ENCODE results near the gene PLCH1. TPM values are rescaled to one million over a fixed set of nuclear protein-coding genes. Genes with fewer than 3 reads are reported as not detected.

The PLCH1 gene
- total and polyA plus RNA-seq, 2 of the 13 experiments (the other 11 are each of a cell fraction or from before 2014, with no cell fraction given) = 2.0 to 3.0 TPM

DNA sequence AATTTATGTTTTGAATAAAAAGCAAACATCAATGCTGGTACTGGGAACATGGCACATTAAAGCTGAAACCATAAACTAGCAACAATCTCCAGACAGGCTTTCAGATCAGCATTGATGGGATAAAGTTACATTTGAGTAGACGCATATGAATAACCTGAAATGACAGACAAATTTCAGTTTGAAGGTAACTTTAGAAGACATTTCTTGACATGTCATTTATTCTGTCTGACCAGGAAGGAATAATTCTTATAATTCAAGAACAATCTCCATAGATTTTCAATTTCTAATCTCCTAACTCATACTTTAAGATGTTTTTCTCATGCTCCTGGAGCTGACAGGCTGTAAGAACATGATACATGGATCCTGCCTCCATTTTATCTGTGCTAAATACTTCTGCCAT is 69.8 kb downstream of the PLCH1 start:
- H3K79me2 ChIP-seq (ENCODE audit: insufficient read depth, low read length) = no peaks in the 10 kb centered on the region
- peaks cover 55% of the 10 kb centered on the region for H3K4me1 ChIP-seq (ENCODE audit: insufficient read depth, low read length)
- ATAC-seq (no peak), DNase-seq (ENCODE audit: low spot score) (no peak), FAIRE-seq (no peak)
- intact Hi-C loops (cut with micrococcal nuclease; ENCODE audit: unreplicated experiment) = no loop called here
- BruUV-seq (replicated peaks) = no TSS peak
- no peak overlapping the region for H3K4me3 ChIP-seq (replicated peaks in 1 of 3; ENCODE audit: insufficient read depth in 1 of 3, low read depth in 2 of 3, low read length in 3 of 3)
- H3K27ac ChIP-seq (ENCODE audit: extremely low read length, insufficient read depth, low read length) = no peak overlapping the region
- ChIA-PET POLR2A (no interaction called here), CTCF (ENCODE audit: low intra/inter-chr PET ratio, low total read pairs) (no interaction called here)
- no peaks in the 10 kb centered on the region for H3K9me3 ChIP-seq (ENCODE audit: low read length)
- WGBS (ENCODE audit: low lambda C conversion rate) = 100% methylated on average over 1 of the region's 1 CpG
- no peaks in the 10 kb centered on the region for H3K27me3 ChIP-seq (ENCODE audit: control insufficient read depth in 1 of 2, insufficient read depth in 2 of 2, low read length in 2 of 2)
- no peaks in the 10 kb centered on the region for H4K20me1 ChIP-seq (ENCODE audit: insufficient read depth, low read length)
- in situ Hi-C loops (cut with HindIII; ENCODE audit: extremely low pct_ligation_motif_present, low pct_unique_long_range_greater_than_20kb) = no loop called here
- H3K36me3 ChIP-seq (replicated peaks in 1 of 2; ENCODE audit: control insufficient read depth in 1 of 2, insufficient read depth in 2 of 2, low read length in 2 of 2) = no peaks in the 10 kb centered on the region
- no peak overlapping the region for H3K9ac ChIP-seq (ENCODE audit: insufficient read depth, low read depth, low read length)
- TF ChIP-seq, protein P1, sequence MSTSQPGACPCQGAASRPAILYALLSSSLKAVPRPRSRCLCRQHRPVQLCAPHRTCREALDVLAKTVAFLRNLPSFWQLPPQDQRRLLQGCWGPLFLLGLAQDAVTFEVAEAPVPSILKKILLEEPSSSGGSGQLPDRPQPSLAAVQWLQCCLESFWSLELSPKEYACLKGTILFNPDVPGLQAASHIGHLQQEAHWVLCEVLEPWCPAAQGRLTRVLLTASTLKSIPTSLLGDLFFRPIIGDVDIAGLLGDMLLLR (CRISPR knock-in tag; IDR thresholded peaks at IDR 0.05) = no peak
- TF ChIP-seq, protein P2, sequence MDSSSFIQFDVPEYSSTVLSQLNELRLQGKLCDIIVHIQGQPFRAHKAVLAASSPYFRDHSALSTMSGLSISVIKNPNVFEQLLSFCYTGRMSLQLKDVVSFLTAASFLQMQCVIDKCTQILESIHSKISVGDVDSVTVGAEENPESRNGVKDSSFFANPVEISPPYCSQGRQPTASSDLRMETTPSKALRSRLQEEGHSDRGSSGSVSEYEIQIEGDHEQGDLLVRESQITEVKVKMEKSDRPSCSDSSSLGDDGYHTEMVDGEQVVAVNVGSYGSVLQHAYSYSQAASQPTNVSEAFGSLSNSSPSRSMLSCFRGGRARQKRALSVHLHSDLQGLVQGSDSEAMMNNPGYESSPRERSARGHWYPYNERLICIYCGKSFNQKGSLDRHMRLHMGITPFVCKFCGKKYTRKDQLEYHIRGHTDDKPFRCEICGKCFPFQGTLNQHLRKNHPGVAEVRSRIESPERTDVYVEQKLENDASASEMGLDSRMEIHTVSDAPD (CRISPR knock-in tag; IDR thresholded peaks at IDR 0.05) = no peak
- no peak overlapping the region for H3K4me2 ChIP-seq (ENCODE audit: low read depth, low read length)
- no peak overlapping the region for H2AFZ ChIP-seq (ENCODE audit: low read length)

DNA sequence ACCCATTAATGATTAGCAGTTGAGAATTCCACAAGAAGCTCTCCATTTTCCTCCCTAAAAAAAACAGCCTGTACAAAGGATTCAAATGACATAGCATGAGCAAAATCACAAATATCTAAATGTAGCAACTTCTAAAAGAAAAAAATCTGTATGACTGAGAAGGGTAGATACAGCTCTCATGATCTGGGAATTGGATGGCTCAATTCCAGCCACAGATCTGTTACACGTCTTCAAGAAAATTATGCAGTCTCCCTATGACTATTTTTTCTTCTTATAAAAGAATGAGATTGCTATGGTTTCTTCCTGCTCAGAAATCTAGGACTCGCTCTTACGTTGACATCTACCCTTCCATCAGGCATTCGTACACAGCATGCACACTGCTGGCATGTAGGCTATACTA is 71.5 kb downstream of the PLCH1 start:
- H3K79me2 ChIP-seq (ENCODE audit: insufficient read depth, low read length) = no peaks in the 10 kb centered on the region
- H3K4me2 ChIP-seq (ENCODE audit: low read depth, low read length) = no peak overlapping the region; the same call in 1 of the 2 replicates
- no peaks in the 10 kb centered on the region for H3K36me3 ChIP-seq (replicated peaks in 1 of 2; ENCODE audit: control insufficient read depth in 1 of 2, insufficient read depth in 2 of 2, low read length in 2 of 2)
- ChIA-PET POLR2A (interaction anchor here (1.1 kb wide), 1 partner anchor 68 kb away, joined by 3 read pairs; no protein-coding TSS in a partner anchor), CTCF (ENCODE audit: low intra/inter-chr PET ratio, low total read pairs) (no interaction called here)
- ATAC-seq (no peak), DNase-seq (ENCODE audit: low spot score) (no peak), FAIRE-seq (no peak)
- no TSS peak for BruUV-seq (replicated peaks)
- peaks cover 67% of the 10 kb centered on the region for H3K4me1 ChIP-seq (ENCODE audit: insufficient read depth, low read length)
- H2AFZ ChIP-seq (ENCODE audit: low read length) = no peak overlapping the region
- in situ Hi-C loops (cut with HindIII; ENCODE audit: extremely low pct_ligation_motif_present, low pct_unique_long_range_greater_than_20kb) (no loop called here), intact Hi-C loops (cut with micrococcal nuclease; ENCODE audit: unreplicated experiment) (no loop called here)
- WGBS (ENCODE audit: low lambda C conversion rate) = 87% methylated on average over 4 of the region's 4 CpGs
- H4K20me1 ChIP-seq (ENCODE audit: insufficient read depth, low read length) = no peaks in the 10 kb centered on the region
- H3K27me3 ChIP-seq (ENCODE audit: control insufficient read depth in 1 of 2, insufficient read depth in 2 of 2, low read length in 2 of 2) = no peaks in the 10 kb centered on the region
- TF ChIP-seq NFYB (CRISPR knock-in tag; IDR thresholded peaks at IDR 0.05) (no peak), ZNF644 (CRISPR knock-in tag; IDR thresholded peaks at IDR 0.05; ENCODE audit: low read depth) (no peak), SNAPC2 (CRISPR knock-in tag; IDR thresholded peaks at IDR 0.05) (no peak)
- no peaks in the 10 kb centered on the region for H3K9me3 ChIP-seq (ENCODE audit: low read length)
- no peak overlapping the region for H3K9ac ChIP-seq (ENCODE audit: insufficient read depth, low read depth, low read length)
- H3K4me3 ChIP-seq (replicated peaks in 1 of 3; ENCODE audit: insufficient read depth in 1 of 3, low read depth in 2 of 3, low read length in 3 of 3) = no peak overlapping the region
- H3K27ac ChIP-seq (ENCODE audit: extremely low read length, insufficient read depth, low read length) = no peak overlapping the region

Data from HepG2 (cell line).